Activated CD4-positive, CD25-positive, alpha-beta regulatory T cell treated with anti-CD3 and anti-CD28 coated beads, Interleukin-2, amount 50 U/mL, for 72 hours (primary cell): ENCODE measurements around the gene GANC.

Experiments used
- DNase-seq: peaks from one replicate; pipeline ENCODE4 v3.0.0; 2021

Gene GANC

DNA sequence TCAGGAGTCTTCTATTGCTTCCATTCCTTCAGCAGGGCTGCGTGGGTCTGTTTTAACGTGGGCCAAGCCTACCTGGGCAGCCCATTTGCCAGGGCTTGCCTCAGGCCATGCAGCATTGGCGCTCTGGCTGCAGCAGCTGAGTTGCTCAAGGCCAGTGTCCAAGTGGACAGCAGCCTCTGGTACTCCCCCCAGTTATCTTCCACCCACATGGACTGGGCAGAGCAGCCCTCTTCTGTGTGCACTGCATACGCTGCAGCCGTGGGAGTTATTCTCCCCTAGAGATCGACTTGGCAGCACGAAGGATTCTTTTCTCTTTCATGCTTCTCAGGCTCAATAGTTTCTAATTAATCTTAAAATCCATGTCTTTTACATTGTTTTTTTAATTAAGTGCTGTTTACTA is 79.4 kb downstream of the GANC start:
- DNase-seq, result no peak

DNA sequence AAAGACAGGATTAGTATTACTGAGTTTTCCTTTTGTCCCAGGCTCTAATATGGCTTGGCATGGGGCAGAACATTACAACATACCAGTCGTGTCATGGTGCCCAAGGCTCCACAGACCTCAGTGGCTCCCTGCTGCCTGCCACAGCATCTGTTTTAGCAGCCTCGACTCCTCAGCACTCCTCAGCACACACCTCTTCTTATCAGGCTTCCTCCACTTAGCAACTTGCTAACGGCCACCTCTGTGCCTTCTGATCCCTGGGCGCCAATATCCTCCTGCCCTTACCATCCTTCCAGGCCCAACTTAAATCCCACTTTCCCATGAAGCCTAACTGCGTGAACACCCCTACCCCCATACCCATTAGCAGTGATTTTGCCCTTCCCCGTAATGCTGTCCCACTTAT is 80.1 kb downstream of the GANC start:
- no peak for DNase-seq

DNA sequence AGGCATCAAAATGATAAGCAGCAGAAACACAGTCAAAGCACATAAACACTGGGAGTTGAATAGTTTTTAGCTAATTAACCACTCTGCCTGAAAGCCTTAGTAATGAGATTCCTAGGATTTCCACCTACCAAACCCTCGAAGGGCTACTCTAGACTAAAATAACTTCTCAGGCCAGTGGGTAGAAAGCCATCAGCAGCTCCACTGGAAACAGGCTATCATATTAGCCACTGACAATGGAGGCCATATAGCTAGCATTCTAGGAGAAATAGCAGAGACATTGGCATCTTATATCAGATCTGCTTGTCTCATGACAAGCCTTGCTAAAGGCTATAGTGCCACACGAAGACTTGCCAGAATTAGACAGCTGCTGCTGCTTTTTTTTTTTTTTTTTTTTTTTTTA is 81.8 kb downstream of the GANC start:
- no peak for DNase-seq

DNA sequence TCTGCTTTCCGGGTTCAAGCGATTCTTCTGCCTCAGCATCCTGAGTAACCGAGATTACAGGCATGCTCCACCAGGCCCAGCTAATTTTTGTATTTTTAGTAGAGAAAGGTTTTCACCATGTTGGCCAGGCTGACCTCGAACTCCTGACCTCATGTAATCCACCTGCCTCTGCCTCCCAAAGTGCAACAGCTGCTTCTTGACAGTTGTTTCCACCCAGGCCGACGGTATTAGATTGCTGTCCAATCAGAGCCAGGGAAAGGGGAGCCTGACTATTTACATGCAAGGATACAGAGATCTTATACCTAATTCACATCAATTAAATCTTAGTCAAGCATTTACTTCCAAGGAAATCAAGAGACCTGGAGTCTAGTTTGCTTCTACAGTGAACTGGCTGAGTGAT is 82.3 kb downstream of the GANC start:
- DNase-seq, result no peak

- no peak for DNase-seq
Measured at GRCh38 chr15:42356851-42357250, 83.8 kb downstream of the GANC start.

DNA sequence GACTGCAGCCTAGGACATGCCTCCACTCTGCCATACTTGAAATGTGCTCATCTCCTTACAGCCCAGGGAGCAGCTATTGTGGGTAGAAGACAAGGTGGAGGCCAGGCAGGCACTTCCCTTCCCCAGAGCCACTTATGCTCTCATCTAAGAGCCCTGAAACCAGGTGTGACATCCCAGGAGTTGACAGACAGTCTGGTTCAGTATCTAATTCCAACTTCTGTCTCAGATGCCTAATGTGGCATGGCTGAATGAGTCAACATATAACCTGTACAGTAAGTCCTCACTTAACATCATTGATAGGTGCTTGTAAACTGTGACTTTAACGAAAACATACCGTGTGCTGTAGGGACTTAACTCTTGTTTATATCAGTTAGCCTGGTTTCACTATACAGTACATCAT is 85.1 kb downstream of the GANC start:
- DNase-seq, result no peak

DNA sequence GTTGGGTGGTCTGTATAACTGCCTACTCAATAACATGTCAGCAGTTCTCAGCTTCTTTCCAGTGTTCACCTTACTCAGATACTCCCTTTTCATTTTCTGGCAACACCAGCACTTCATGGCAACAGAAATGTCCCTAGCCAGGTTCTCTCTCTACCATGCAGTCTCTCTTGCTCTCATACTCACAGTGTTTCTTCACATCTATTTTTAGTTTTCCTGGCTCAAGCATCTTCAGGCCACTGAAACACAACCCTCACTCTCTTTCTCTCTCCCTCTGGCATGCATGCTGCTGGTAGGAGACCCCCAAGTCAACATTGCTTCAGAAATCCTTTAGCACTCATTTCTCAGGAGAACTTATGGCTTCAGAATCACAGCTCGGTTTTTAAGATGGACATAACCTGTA is 86.2 kb downstream of the GANC start, which contains the start of gene CAPN3:
Gene CAPN3, plus strand, starts transcription at position 253 of the 400 bp plus-strand sequence. CDS start 305 bp downstream, outside the sequence.
- no peak for DNase-seq

- no peak for DNase-seq
Measured at GRCh38 chr15:42359985-42360384, 87.0 kb downstream of the GANC start.

GRCh38 chr15:42360535-42361112 is 87.6 kb downstream of the GANC start:
- DNase-seq, result no peak

- DNase-seq, result no peak
Measured at GRCh38 chr15:42363487-42363886, 90.5 kb downstream of the GANC start.

DNA sequence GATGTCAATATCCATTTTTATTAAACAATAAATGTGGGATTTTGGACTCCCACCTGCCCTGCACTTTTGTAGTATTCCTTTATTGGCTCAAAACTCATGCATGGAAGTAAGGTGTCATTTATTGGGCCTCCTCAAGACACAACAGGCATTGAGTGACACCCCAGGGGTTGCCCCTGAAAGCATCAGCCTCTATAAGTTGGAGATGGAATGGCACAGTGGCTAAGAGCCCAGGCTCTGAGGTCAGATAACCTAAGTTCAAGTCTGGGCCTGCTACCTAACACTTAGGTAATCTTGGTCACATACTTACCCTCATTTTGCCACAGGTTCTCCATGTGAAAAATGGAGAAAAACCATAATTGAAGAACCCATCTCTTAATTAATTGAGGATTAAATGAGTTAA is 90.9 kb downstream of the GANC start:
- DNase-seq, result no peak

GRCh38 chr15:42364529-42364928 is 91.5 kb downstream of the GANC start:
- DNase-seq, result no peak

DNA sequence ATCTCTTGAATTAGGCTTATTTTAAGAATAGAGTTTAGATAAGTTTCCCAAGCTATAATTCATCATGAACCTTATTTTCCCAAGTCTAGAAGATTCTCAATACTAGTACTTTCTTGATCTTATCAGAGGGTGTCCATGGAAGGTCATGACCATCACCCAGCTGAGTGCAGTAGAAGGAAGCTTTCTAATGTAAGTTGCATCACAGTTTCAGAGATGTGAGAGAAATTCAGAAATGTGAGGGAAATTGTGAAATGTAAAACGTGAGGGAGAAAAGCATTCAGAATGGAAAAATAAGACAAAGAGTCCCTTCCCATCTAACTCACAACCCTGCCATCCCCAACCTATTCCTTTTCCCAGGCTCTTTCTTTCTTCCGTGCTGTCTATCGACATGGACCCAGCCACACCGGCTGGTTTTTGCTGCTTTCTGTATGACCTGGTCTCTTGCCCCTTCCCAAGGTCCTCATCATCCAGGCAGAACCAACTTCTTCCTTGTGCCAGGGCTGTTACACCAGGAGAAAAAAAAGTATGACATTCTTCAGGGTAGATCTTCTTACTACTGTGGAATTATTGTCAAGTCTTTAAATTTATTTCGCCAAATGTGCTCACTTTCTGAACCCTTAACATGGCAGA is 93.0 kb downstream of the GANC start:
- no peak for DNase-seq

GRCh38 chr15:42367041-42367440 is 94.0 kb downstream of the GANC start:
- DNase-seq, result no peak

GRCh38 chr15:42368096-42368495 is 95.1 kb downstream of the GANC start:
- DNase-seq, result no peak

DNA sequence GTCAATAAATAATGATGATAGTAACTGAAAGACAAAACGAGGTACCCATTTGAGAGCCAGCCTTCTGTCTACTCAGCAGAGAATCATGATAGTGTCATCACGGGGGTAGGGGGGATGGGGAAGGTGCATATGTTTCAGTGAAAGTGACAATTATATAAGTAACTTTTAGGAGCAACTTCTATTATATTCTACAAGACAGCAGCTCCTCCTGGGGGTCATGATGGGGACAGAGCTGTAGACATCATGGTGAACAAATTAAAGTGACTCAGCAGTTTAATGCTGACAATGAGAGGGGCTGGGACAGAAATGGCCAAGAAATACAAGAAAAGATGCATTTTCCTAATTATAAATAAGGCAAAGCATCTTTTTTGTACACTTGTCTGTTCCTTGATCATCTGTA is 98.1 kb downstream of the GANC start:
- no peak for DNase-seq

- no peak for DNase-seq
Measured at GRCh38 chr15:42373274-42373673, 100.3 kb downstream of the GANC start.

- no peak for DNase-seq
Measured at GRCh38 chr15:42373936-42374335, 100.9 kb downstream of the GANC start.

DNA sequence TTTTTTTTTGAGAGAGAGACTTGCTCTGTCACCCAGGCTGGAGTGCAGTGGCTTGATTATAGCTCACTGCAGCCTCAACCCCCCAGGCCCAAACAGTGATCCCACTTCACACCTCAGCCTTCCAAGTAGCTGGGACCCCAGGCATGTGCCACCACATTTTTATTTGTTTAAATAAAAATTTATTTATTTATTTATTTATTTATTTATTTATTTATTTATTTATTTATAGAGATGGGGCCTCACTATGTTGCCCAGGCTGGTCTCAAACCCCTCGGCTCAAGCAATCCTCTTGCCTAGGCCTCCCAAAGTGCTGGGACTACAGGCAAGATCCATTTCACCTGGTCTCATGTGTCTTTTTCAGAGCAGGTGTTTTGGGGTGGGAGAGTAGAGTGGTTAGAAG is 101.8 kb downstream of the GANC start:
- no peak for DNase-seq

DNA sequence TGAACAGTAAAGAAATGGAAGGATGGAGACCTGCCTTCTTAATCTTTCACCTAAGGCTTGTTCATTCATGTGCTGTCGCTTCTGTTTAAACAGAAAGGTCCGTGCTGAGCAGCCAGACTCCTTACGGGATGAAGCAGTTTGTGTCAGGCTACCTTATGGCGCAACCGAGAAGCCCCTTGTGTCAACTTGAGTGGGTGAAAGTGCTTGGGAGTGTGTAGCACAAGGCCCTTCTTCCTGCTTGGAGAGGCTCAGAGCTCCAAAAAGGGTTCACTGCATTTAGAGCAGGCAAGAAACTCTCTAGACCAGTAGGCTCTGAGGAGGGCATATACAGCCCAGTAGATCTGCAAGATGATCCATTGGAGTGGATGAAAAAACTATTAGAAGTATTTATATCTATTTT is 102.3 kb downstream of the GANC start:
- DNase-seq, result no peak

DNA sequence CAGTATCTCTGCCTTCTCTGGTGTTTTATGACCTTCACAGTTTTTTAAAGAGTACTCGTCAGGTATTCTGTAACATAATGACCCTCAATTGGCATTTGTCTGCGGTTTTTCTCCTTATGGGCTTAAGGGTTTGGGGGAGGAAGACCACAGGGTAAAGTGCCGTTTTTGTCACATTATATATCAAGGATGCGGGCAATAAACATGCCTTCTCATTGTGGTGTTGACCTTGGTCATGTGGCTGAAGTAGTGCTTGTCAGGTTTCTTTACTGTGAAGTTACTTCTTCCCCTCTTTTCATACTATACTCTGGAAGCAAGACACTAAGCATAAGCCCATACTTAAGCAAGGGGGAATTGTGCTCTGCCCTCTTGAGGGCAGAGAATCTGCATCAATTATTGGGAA is 102.9 kb downstream of the GANC start:
- DNase-seq, result no peak

GRCh38 chr15:42378011-42378410 is 105.0 kb downstream of the GANC start:
- no peak for DNase-seq

GRCh38 chr15:42384597-42384996 is 111.6 kb downstream of the GANC start:
- no peak for DNase-seq

- no peak for DNase-seq
Measured at GRCh38 chr15:42385206-42385979, 112.4 kb downstream of the GANC start.
